Effector memory CD8-positive, alpha-beta T cell (primary cell): Measurements from ENCODE around the gene CDR2.

Source experiments
- ATAC-seq: fragments of 150-1000 bp; cut with Tn5 transposase; replicated peaks from 2 replicates; pipeline ENCODE4 v1.10.0; 2021; ENCODE audit warnings: mild to moderate bottlenecking, moderate library complexity
- DNase-seq, 3 experiments: peaks; one replicate each; pipeline ENCODE4 v3.0.0; 2021
- H3K27ac Mint-ChIP-seq, 2 donors: one replicate each; pipeline ENCODE4 v1.8.0; 2022; ENCODE audit warnings: mild to moderate bottlenecking in 2 of 2, mixed read lengths in 2 of 2, moderate library complexity in 2 of 2
- H3K27me3 Mint-ChIP-seq, 2 donors: one replicate each; pipeline ENCODE4 v1.8.0; 2022; ENCODE audit warnings: mixed read lengths in 2 of 2
- H3K36me3 Mint-ChIP-seq: one replicate; pipeline ENCODE4 v1.8.0; 2022; ENCODE audit warnings: mild to moderate bottlenecking, moderate library complexity, mixed read lengths; ENCODE audit not compliant: insufficient read depth
- H3K4me1 Mint-ChIP-seq, 2 donors: one replicate each; pipeline ENCODE4 v1.8.0; 2022; ENCODE audit warnings: low read depth in 2 of 2, mixed read lengths in 2 of 2
- H3K4me3 Mint-ChIP-seq, 2 donors: one replicate each; pipeline ENCODE4 v1.8.0; 2022; ENCODE audit warnings: mild to moderate bottlenecking in 2 of 2, mixed read lengths in 2 of 2, moderate library complexity in 2 of 2
- H3K9me3 Mint-ChIP-seq, 2 donors: one replicate each; pipeline ENCODE4 v1.8.0; 2022; ENCODE audit warnings: mixed read lengths in 2 of 2

The CDR2 gene

DNA sequence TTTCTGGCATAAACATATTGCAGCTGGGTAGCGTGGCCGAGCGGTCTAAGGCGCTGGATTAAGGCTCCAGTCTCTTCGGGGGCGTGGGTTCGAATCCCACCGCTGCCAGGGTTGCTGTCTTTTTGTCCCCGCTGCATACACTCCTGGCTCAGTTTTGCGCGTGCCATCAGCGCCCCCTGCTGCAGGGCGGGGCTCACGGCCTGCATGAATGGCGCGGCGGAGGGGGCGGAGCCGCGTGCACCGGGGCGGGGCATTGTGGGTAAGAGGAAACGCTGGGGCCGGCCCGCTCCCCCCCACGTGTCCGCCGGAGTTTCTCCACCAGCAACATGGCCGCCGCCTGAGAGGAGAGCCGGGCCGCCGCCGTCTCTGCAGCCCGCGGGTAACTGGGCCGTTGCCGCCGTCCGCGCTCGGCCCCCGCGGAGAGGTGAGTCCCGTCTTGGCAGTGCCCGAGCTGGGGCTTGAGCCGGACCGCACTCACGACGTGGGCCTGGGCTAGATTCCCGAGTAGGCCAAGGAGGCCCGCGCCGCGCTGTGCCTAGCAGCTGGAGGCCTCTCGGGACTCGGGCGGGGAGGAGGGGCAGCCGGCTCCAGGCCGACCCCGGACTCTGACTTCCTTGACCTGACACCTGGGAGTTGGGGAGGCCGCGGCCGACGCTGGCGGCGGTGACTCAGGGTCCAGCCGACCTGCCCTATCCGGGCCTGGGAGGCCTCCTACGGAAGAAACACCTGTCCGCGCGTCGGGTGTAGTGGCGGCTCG is 77.1 kb downstream of the CDR2 start, which contains the start of gene POLR3E:
Gene POLR3E (plus strand): TSS at position 296 of the 757 bp plus-strand sequence. CDS start 5,560 bp downstream, outside the sequence.
- Mint-ChIP-seq H3K4me1 (peaks cover 37 to 45% of the 10 kb centered on the region in 2 donors), H3K27me3 (no peaks in the 10 kb centered on the region), H3K4me3 (peak within 1 kb of the TSS; percentile 91 to 92), H3K36me3 (peaks cover 63% of the 10 kb centered on the region), H3K9me3 (no peaks in the 10 kb centered on the region), H3K27ac (peak within 1 kb of the TSS; percentile 99 to 100)
- DNase-seq, result peak; percentile 100
- peak; percentile 83 for ATAC-seq

DNA sequence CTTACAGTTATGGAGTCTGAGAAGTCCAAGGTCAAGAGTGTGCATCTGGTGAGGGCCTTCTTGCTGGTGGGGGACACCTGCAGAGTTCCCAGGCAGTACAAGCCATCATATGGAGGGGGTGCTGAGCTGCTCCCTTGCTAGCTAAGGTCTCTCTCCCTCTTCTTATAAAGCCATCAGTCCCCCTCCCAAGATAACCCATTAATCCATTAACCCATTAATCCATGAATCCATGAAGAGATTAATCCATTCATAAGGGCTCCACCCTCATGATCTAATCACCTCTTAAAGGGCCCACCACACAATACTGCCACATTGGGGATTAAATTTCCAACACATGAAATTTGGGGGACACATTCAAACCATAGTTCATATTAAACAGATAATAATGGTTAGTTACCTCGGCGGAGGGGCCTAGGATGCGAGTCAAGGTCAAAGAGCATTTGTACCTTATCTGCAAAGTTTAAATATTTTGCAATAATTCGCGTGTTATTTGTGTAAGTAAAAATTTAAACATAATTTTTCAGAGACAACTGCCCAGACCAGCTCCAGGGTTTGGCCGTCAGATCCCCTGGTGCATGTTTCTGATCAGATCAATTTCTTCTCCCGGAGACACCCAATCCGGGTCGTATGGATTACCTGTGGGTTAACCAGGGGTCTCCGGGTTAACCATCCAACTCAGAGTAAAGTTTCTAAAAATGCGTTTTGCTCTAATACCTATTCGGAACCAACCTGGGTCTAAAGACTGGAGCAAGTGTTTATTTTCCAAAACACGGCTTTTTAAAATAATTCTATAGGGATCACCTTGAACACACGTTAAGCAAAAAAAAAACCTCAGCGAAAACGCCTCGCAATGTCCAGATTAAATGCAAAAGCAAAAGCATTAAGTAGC is 78.0 kb downstream of the CDR2 start:
- DNase-seq (no peak), ATAC-seq (no peak)
- Mint-ChIP-seq H3K4me1 (peaks cover 33 to 40% of the 10 kb centered on the region in 2 donors), H3K9me3 (no peaks in the 10 kb centered on the region), H3K27me3 (no peaks in the 10 kb centered on the region), H3K27ac (peak overlapping the region; percentile 99 to 100), H3K4me3 (peak overlapping the region; percentile 91 to 92), H3K36me3 (peaks cover 55% of the 10 kb centered on the region)
